ENCODE data around the gene TCAIM. TPM values are rescaled to one million over a fixed set of nuclear protein-coding genes. Genes with fewer than 3 reads are reported as not detected.

TCAIM gene
- total RNA-seq, 1 experiment from 2014 or later: 23.8 TPM

GRCh38 chr3:44342176-44342790 is 3.7 kb downstream of the TCAIM start:
- no peak overlapping the region for H3T11ph ChIP-seq (ENCODE audit: low read length)
- no peak for DNase-seq
- H3K9me3 ChIP-seq (ENCODE audit: control insufficient read depth, low read depth, low read length): no peaks in the 10 kb centered on the region
- no peak overlapping the region for H3K4ac ChIP-seq (ENCODE audit: low read depth, low read length)
- no peak overlapping the region for H3K27ac Mint-ChIP-seq
- no peak overlapping the region for H3K56ac ChIP-seq (ENCODE audit: insufficient read length, low read depth, low read length)
- no peak overlapping the region for H4K8ac ChIP-seq (replicated peaks; ENCODE audit: insufficient read length, low read depth, low read length)
- no peak overlapping the region for H3K27ac ChIP-seq (ENCODE audit: insufficient read length, low read depth, low read length)
- H3K23me2 ChIP-seq (ENCODE audit: insufficient read length, low read depth, low read length, poor library complexity, severe bottlenecking): peaks cover 4% of the 10 kb centered on the region
- no peaks in the 10 kb centered on the region for H3K9me3 Mint-ChIP-seq
- no peaks in the 10 kb centered on the region for H4K20me1 ChIP-seq (ENCODE audit: control insufficient read depth, insufficient read depth, insufficient read length)
- H3K27me3 ChIP-seq (ENCODE audit: insufficient read depth, low read length): no peaks in the 10 kb centered on the region
- peaks cover 4% of the 10 kb centered on the region; the same call in 1 of the 2 replicates for H3K79me2 ChIP-seq (ENCODE audit: insufficient read depth, low read length)
- peaks cover 17% of the 10 kb centered on the region in 2 experiments for H3K4me1 Mint-ChIP-seq
- no peak overlapping the region for H2BK15ac ChIP-seq (ENCODE audit: low read depth, low read length)
- H3K36me3 Mint-ChIP-seq (ENCODE audit: insufficient read depth in 1 of 3, low read depth in 3 of 3): peaks cover 0 to 9% (median 3%) of the 10 kb centered on the region in 3 experiments; a peak in 5 of 7 replicates
- no peak overlapping the region for H2AK5ac ChIP-seq (ENCODE audit: insufficient read length, low read length)
- no peak overlapping the region for H2BK12ac ChIP-seq (ENCODE audit: insufficient read length, low read depth, low read length)
- H3K18ac ChIP-seq (ENCODE audit: insufficient read length, low read depth, low read length): no peak overlapping the region
- no peak overlapping the region for H3K9ac ChIP-seq (ENCODE audit: extremely low read depth, insufficient read length, low read length)
- H3K79me1 ChIP-seq (ENCODE audit: insufficient read depth, low read depth, low read length, poor library complexity, severe bottlenecking): peaks cover 8% of the 10 kb centered on the region
- no CpG with 5 or more reads among the region's 1 CpG for WGBS (ENCODE audit: extremely low coverage, insufficient read length, low lambda C conversion rate)
- H3K14ac ChIP-seq (ENCODE audit: insufficient read depth, low read length): no peak overlapping the region
- no peak overlapping the region for H4K5ac ChIP-seq (ENCODE audit: insufficient read length, low read depth, low read length)
- no peak overlapping the region for H4K91ac ChIP-seq (ENCODE audit: insufficient read length, low read depth, low read length)
- no peaks in the 10 kb centered on the region for H3K27me3 Mint-ChIP-seq (ENCODE audit: low read depth)
- no peak overlapping the region for H3K23ac ChIP-seq (ENCODE audit: insufficient read length, low read depth, low read length)
- no peak overlapping the region for H2BK20ac ChIP-seq (ENCODE audit: low read depth, low read length, poor library complexity, severe bottlenecking)
- H3K4me2 ChIP-seq (ENCODE audit: insufficient read depth, insufficient read length, low read length): no peak overlapping the region
- no peak overlapping the region for H3K4me3 Mint-ChIP-seq
- no peak overlapping the region for H2BK5ac ChIP-seq (ENCODE audit: insufficient read length, low read length)
- H2BK120ac ChIP-seq (ENCODE audit: low read depth, low read length, poor library complexity, severe bottlenecking): no peak overlapping the region
- TF ChIP-seq CTCF (conservative IDR thresholded peaks at IDR 0.05): no peak
- H3K4me1 ChIP-seq (ENCODE audit: insufficient read depth, low read length): no peaks in the 10 kb centered on the region
- H2AFZ ChIP-seq (ENCODE audit: low read length): no peak overlapping the region

Measured in H9 (cell line).